ENCODE data around the gene INAFM2. TPM values are rescaled to one million over a fixed set of nuclear protein-coding genes. Genes with fewer than 3 reads are reported as not detected.

The INAFM2 gene
- total and polyA plus RNA-seq, 9 of the 15 experiments (the other 6 are each of a cell fraction or from before 2014, with no cell fraction given), result 11.8 to 43.1 (median 27.2) TPM

DNA sequence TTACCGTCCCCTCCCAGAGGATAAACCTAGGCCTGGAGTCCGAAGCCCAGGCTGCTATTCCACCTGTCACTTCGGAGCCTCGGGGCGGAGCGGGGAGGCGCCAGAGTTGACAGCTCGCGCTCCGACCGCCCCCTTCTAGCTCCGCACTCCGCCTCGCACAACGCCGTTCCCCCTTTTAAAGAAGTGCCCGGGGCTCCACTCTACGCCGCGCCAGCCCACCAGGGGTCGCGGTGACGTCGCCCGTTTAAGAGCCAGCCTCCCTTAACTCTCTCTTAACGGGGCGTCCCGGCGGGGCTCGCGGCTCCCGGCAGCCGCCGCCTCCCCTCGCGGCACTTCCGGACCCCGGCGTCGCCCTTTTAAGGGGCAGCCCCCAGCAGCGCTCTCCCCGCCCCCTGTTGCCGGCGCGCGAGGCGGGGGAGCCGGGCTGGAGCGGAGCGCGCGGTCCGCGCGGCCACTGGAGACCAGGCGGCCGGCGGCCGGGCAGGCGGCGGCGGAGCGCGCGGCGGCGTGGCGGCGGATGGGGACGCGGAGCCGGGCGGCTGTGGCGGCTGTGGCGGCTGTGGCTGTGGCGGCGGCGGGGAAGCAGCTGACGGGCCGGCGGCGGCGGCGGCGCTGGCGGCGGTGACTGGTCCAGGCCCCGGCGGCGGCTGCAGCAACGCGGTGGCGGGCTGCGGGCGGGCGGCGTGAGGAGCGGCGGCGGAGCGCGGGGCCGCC, at the start of gene INAFM2 (continued):
- TF ChIP-seq, protein P1, sequence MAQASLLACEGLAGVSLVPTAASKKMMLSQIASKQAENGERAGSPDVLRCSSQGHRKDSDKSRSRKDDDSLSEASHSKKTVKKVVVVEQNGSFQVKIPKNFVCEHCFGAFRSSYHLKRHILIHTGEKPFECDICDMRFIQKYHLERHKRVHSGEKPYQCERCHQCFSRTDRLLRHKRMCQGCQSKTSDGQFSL (CRISPR knock-in tag; IDR thresholded peaks at IDR 0.05), result no peak
- TF ChIP-seq, protein P1 (tag; IDR thresholded peaks at IDR 0.05), result no peak; a peak in 1 of 4 replicates
- TF ChIP-seq ZNF766 (CRISPR knock-in tag; conservative IDR thresholded peaks at IDR 0.05) (no peak), BCL6 (CRISPR knock-in tag; IDR thresholded peaks at IDR 0.05) (no peak), EZH2 (IDR thresholded peaks at IDR 0.05; ENCODE audit: borderline replicate concordance, low read depth, low read length) (no peak), SAFB (IDR thresholded peaks at IDR 0.05; ENCODE audit: borderline replicate concordance, low read depth, low read length) (no peak), SRSF9 (IDR thresholded peaks at IDR 0.05; ENCODE audit: borderline replicate concordance, low read depth, low read length) (no peak), ATF1 (CRISPR knock-in tag; IDR thresholded peaks at IDR 0.05) (0 out of 2 replicates have a peak, but pooled peaks have one; percentile 27), ATF1 (tag; IDR thresholded peaks at IDR 0.05) (peak; percentile 84), LEF1 (IDR thresholded peaks at IDR 0.05) (no peak), DPF2 (IDR thresholded peaks at IDR 0.05) (no peak), KHSRP (IDR thresholded peaks at IDR 0.05) (no peak), JUN (IDR thresholded peaks at IDR 0.05; ENCODE audit: borderline replicate concordance, low read depth, low read length) (no peak), JUN (CRISPR knock-in tag; IDR thresholded peaks at IDR 0.05; ENCODE audit: borderline replicate concordance) (peak; percentile 81; the same call in 1 of the 2 replicates), TAL1 (IDR thresholded peaks at IDR 0.05) (no peak), HMG20A (CRISPR knock-in tag; conservative IDR thresholded peaks at IDR 0.05) (no peak), ZNF551 (CRISPR knock-in tag; IDR thresholded peaks at IDR 0.05) (no peak), TCF7 (IDR thresholded peaks at IDR 0.05; ENCODE audit: borderline replicate concordance) (no peak), FOXP1 (CRISPR knock-in tag; IDR thresholded peaks at IDR 0.05) (peak; percentile 98), ZNF134 (CRISPR knock-in tag; conservative IDR thresholded peaks at IDR 0.05) (no peak), MAZ (CRISPR knock-in tag; conservative IDR thresholded peaks at IDR 0.05 in 1 of 2, IDR thresholded peaks at IDR 0.05 in 1 of 2) (peak; percentile 90 to 94), RBM17 (IDR thresholded peaks at IDR 0.05; ENCODE audit: borderline replicate concordance, low read depth, low read length) (no peak), FOS (IDR thresholded peaks at IDR 0.05; ENCODE audit: extremely low read depth, insufficient read length) (no peak), ZNF165 (CRISPR knock-in tag; IDR thresholded peaks at IDR 0.05; ENCODE audit: borderline replicate concordance) (no peak), ZNF140 (CRISPR knock-in tag; IDR thresholded peaks at IDR 0.05) (no peak), FOXK1 (CRISPR knock-in tag; IDR thresholded peaks at IDR 0.05; ENCODE audit: borderline replicate concordance) (no peak), PHB2 (IDR thresholded peaks at IDR 0.05; ENCODE audit: low read depth) (no peak), EGR1 (conservative IDR thresholded peaks at IDR 0.05) (peak; percentile 30; the same call in 1 of the 2 replicates)
- TF ChIP-seq, protein P2, sequence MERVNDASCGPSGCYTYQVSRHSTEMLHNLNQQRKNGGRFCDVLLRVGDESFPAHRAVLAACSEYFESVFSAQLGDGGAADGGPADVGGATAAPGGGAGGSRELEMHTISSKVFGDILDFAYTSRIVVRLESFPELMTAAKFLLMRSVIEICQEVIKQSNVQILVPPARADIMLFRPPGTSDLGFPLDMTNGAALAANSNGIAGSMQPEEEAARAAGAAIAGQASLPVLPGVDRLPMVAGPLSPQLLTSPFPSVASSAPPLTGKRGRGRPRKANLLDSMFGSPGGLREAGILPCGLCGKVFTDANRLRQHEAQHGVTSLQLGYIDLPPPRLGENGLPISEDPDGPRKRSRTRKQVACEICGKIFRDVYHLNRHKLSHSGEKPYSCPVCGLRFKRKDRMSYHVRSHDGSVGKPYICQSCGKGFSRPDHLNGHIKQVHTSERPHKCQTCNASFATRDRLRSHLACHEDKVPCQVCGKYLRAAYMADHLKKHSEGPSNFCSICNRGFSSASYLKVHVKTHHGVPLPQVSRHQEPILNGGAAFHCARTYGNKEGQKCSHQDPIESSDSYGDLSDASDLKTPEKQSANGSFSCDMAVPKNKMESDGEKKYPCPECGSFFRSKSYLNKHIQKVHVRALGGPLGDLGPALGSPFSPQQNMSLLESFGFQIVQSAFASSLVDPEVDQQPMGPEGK (CRISPR knock-in tag; IDR thresholded peaks at IDR 0.05; ENCODE audit: borderline replicate concordance), result no peak

All from K562 (cell line).